BE2C (cell line): ENCODE data around the gene ZNF726.

Source experiments
- DNase-seq: peaks from one replicate; pipeline ENCODE4 v3.0.0-alpha.2; 2020
- H3K27me3 ChIP-seq: fragments of 250-450 bp; sonication (Bioruptor Pico); 2 replicates; pipeline ENCODE4 v1.5.1; 2020; ENCODE audit warnings: mild to moderate bottlenecking
- H3K36me3 ChIP-seq: fragments of 250-450 bp; sonication (Bioruptor Pico); 2 replicates; pipeline ENCODE4 v1.5.1; 2020; ENCODE audit warnings: mild to moderate bottlenecking
- H3K4me1 ChIP-seq: fragments of 250-450 bp; sonication (Bioruptor Pico); 2 replicates; pipeline ENCODE4 v1.5.1; 2020
- H3K4me3 ChIP-seq: 2 replicates; pipeline ENCODE4 v1.5.1; 2011; ENCODE audit warnings: low read depth, low read length
- H3K9me3 ChIP-seq: fragments of 250-450 bp; sonication (Bioruptor Pico); 2 replicates; pipeline ENCODE4 v1.5.1; 2020
- CTCF ChIP-seq: IDR thresholded peaks from 2 replicates; pipeline ENCODE4 v1.5.1; 2012; ENCODE audit warnings: mild to moderate bottlenecking, low read depth, low read length

Gene ZNF726

GRCh38 chr19:23905771-23906170, 8.9 kb upstream of the ZNF726 start:
- H3K4me1 ChIP-seq, result no peaks in the 10 kb centered on the region
- no peaks in the 10 kb centered on the region for H3K27me3 ChIP-seq
- no peak for TF ChIP-seq CTCF
- H3K36me3 ChIP-seq, result no peaks in the 10 kb centered on the region
- no peak overlapping the region for H3K4me3 ChIP-seq
- DNase-seq, result no peak
- H3K9me3 ChIP-seq, result no peaks in the 10 kb centered on the region; the same call in 1 of the 2 replicates

GRCh38 chr19:23906835-23907234, 7.9 kb upstream of the ZNF726 start:
- H3K9me3 ChIP-seq, result no peaks in the 10 kb centered on the region; the same call in 1 of the 2 replicates
- TF ChIP-seq CTCF, result no peak
- H3K4me3 ChIP-seq, result no peak overlapping the region
- no peaks in the 10 kb centered on the region for H3K4me1 ChIP-seq
- H3K36me3 ChIP-seq, result no peaks in the 10 kb centered on the region
- DNase-seq, result no peak
- H3K27me3 ChIP-seq, result no peaks in the 10 kb centered on the region

- Histone ChIP-seq H3K27me3 (no peaks in the 10 kb centered on the region), H3K4me3 (no peak overlapping the region), H3K9me3 (no peaks in the 10 kb centered on the region; the same call in 1 of the 2 replicates), H3K36me3 (no peaks in the 10 kb centered on the region), H3K4me1 (no peaks in the 10 kb centered on the region)
- no peak for TF ChIP-seq CTCF
- DNase-seq, result no peak
These were observed 6.5 kb upstream of the ZNF726 start for GRCh38 chr19:23908165-23908564.

GRCh38 chr19:23909222-23909621, 5.5 kb upstream of the ZNF726 start:
- Histone ChIP-seq H3K4me1 (no peaks in the 10 kb centered on the region), H3K36me3 (no peaks in the 10 kb centered on the region), H3K4me3 (no peak overlapping the region), H3K9me3 (no peaks in the 10 kb centered on the region; the same call in 1 of the 2 replicates), H3K27me3 (no peaks in the 10 kb centered on the region)
- TF ChIP-seq CTCF, result no peak
- DNase-seq, result no peak

GRCh38 chr19:23913931-23914330, 755 bp upstream of the ZNF726 start:
- Histone ChIP-seq H3K4me1 (no peaks in the 10 kb centered on the region), H3K27me3 (no peaks in the 10 kb centered on the region), H3K4me3 (no peak overlapping the region; the same call in 1 of the 2 replicates), H3K36me3 (no peaks in the 10 kb centered on the region; the same call in 1 of the 2 replicates), H3K9me3 (no peaks in the 10 kb centered on the region)
- no peak for TF ChIP-seq CTCF
- DNase-seq, result no peak

GRCh38 chr19:23916991-23917390, 2.3 kb downstream of the ZNF726 start:
- peaks cover 14% of the 10 kb centered on the region for H3K36me3 ChIP-seq
- H3K4me3 ChIP-seq, result no peak overlapping the region
- H3K9me3 ChIP-seq, result no peaks in the 10 kb centered on the region
- no peak for DNase-seq
- no peaks in the 10 kb centered on the region for H3K4me1 ChIP-seq
- H3K27me3 ChIP-seq, result no peaks in the 10 kb centered on the region
- TF ChIP-seq CTCF, result no peak
